ENCODE measurements around the gene BHLHA15.

BHLHA15 gene

GRCh38 chr7:98244871-98245270, 33.6 kb downstream of the BHLHA15 start:
- DNase-seq (ENCODE audit: low read depth), result no peak

- no peak for DNase-seq (ENCODE audit: low read depth)
These were observed 36.9 kb downstream of the BHLHA15 start for GRCh38 chr7:98248156-98248555.

- no peak for DNase-seq (ENCODE audit: low read depth)
These were observed 37.9 kb downstream of the BHLHA15 start for GRCh38 chr7:98249106-98249505.

GRCh38 chr7:98250789-98251188, 39.5 kb downstream of the BHLHA15 start:
- DNase-seq (ENCODE audit: low read depth), result no peak

- no peak for DNase-seq (ENCODE audit: low read depth)
These were observed 40.0 kb downstream of the BHLHA15 start for GRCh38 chr7:98251231-98251600.

GRCh38 chr7:98251601-98252424, 40.6 kb downstream of the BHLHA15 start, which contains the start of gene TECPR1:
TSS of gene TECPR1 (minus strand) at chr7:98252232. CDS start at chr7:98246146, 6,086 bp downstream.
- DNase-seq (ENCODE audit: low read depth), result peak; percentile 63

GRCh38 chr7:98252425-98253054, 41.3 kb downstream of the BHLHA15 start:
- DNase-seq (ENCODE audit: low read depth), result no peak

GRCh38 chr7:98254516-98254915, 43.3 kb downstream of the BHLHA15 start:
- no peak for DNase-seq (ENCODE audit: low read depth)

GRCh38 chr7:98254951-98255610, 43.8 kb downstream of the BHLHA15 start:
- no peak for DNase-seq (ENCODE audit: low read depth)

GRCh38 chr7:98256431-98256830, 45.2 kb downstream of the BHLHA15 start:
- DNase-seq (ENCODE audit: low read depth), result no peak

- DNase-seq (ENCODE audit: low read depth), result no peak
These were observed 46.5 kb downstream of the BHLHA15 start for GRCh38 chr7:98257701-98258100.
